ENCODE measurements around the gene HCN4.

DNA sequence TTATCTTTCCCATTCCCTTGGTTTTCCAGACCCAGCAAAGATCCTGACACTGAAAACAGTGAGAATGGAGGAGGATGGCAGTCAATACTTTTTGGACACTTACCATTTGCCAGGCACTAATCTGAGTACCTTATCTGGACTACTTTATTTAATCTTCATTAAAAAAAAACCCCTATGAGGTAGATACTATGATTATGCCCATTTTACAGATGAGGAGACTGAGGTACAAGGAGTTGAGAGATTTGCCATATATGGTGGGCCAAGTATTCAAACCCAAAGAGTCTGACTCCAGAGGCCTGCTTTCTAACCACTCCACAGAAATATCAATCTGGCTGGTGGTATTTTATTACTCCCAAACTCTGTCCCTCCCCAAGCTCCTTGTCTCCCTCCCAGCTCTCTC lies 19.6 kb downstream of the HCN4 start:
- TF ChIP-seq, protein P1, sequence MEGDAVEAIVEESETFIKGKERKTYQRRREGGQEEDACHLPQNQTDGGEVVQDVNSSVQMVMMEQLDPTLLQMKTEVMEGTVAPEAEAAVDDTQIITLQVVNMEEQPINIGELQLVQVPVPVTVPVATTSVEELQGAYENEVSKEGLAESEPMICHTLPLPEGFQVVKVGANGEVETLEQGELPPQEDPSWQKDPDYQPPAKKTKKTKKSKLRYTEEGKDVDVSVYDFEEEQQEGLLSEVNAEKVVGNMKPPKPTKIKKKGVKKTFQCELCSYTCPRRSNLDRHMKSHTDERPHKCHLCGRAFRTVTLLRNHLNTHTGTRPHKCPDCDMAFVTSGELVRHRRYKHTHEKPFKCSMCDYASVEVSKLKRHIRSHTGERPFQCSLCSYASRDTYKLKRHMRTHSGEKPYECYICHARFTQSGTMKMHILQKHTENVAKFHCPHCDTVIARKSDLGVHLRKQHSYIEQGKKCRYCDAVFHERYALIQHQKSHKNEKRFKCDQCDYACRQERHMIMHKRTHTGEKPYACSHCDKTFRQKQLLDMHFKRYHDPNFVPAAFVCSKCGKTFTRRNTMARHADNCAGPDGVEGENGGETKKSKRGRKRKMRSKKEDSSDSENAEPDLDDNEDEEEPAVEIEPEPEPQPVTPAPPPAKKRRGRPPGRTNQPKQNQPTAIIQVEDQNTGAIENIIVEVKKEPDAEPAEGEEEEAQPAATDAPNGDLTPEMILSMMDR (IDR thresholded peaks at IDR 0.05 in 8 of 11, conservative IDR thresholded peaks at IDR 0.05 in 3 of 11): no peak
- TF ChIP-seq POLR2AphosphoS5 (IDR thresholded peaks at IDR 0.05) (no peak), POLR2A (IDR thresholded peaks at IDR 0.05) (no peak)

Data from spleen (tissue), 7 donors.